Measurements from ENCODE around the gene CSNK2A2.

The CSNK2A2 gene

GRCh38 chr16:58123896-58124600 is 73.9 kb downstream of the CSNK2A2 start:
- DNase-seq (ENCODE audit: low read depth), result peak; percentile 81
- H3K4me3 ChIP-seq (ENCODE audit: low read length), result no peak overlapping the region
- TF ChIP-seq CTCF (conservative IDR thresholded peaks at IDR 0.05; ENCODE audit: low read depth, low read length), result no peak

DNA sequence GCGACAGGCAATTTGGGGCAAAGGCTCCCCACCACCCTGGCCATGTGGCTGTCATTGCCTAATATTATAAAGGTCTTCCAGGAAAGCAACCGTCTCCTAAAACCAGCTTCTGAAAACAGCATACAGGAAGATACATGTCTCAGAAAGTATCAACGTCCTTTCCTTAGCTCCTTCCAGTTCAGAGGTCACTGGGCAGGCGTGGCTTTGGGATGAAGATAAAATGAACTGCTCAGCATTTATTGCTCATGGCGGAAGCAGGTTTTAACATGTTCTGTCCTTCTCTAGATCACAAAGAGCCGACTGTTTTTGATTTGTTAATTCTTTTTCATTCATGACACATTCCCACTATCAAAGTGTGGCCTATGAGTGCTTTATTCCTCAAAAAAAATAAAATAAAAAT is 76.8 kb downstream of the CSNK2A2 start:
- no peak overlapping the region for H3K4me3 ChIP-seq (ENCODE audit: low read length)
- TF ChIP-seq CTCF (conservative IDR thresholded peaks at IDR 0.05; ENCODE audit: low read depth, low read length), result no peak
- DNase-seq (ENCODE audit: low read depth), result no peak

DNA sequence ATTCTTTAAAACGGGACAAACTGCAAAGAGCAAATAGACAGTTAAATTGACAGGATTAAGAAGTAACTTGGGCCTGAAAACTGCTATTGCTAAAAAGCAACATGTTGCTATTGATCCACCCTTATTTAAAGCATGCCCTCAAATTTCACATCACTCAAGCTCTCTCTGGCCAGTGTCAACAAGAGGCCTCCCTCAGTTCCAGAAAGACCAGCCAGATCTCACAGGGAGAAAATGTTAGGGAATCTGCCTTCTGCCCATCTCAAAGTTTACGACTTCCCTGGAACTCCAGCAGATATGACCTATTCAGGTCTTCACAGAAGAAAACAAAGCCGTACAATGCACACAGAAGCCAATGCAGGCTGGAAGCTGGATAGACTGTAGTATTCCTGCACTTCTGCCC is 77.7 kb downstream of the CSNK2A2 start:
- H3K4me3 ChIP-seq (ENCODE audit: low read length), result no peak overlapping the region
- DNase-seq (ENCODE audit: low read depth), result no peak
- no peak for TF ChIP-seq CTCF (conservative IDR thresholded peaks at IDR 0.05; ENCODE audit: low read depth, low read length)

DNA sequence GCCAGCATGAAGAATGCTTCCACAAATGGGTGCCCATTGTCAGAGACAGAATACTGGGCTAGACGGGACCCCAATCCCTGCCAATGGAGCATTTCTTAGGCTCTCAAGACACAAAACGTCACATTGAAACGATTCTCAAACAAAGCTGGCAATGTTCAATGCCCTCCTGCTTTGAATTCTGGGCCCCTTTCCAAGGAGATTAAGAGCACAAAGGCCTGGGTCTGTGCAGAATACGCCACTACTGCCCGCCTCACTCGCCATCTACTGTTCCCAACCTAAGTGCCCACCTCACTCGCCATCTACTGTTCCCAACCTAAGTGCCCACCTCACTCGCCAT is 78.4 kb downstream of the CSNK2A2 start:
- no peak overlapping the region for H3K4me3 ChIP-seq (ENCODE audit: low read length)

DNA sequence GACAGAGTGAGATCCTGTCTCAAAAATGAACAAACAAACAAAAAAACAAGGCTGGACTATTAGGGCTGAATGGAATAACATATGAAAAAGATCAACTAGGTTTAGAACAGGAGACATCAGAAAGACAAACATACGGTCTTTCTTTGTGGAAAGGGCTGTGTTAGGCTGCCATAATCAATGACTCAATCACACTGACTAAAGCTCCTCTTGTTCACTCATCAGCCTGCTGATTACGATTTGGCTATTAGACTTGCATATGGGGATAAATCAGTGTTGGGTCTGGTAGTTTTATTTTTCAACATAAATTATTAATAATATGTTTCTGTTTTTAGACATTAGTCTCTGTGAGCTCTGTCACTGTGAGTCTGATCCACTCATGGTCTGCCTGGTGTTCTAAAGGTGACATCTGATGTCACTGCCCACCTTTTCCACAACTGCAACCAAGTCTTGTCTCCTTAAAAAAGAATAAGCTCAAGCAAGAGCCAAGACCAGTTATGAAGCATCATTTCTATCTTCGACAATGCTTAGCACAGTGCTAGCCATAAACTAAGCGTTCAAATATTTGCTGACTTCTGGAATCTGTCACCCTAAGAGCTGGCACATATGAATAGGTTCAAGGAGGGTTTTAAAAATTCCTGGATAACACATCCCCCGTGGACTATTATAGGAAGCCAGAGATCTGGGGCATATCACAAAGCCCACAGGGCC is 79.0 kb downstream of the CSNK2A2 start:
- no peak for TF ChIP-seq CTCF (conservative IDR thresholded peaks at IDR 0.05; ENCODE audit: low read depth, low read length)
- no peak overlapping the region for H3K4me3 ChIP-seq (ENCODE audit: low read length)
- no peak for DNase-seq (ENCODE audit: low read depth)

More for the DNA sequence above, 78.4 kb downstream of the CSNK2A2 start:
- TF ChIP-seq CTCF (conservative IDR thresholded peaks at IDR 0.05; ENCODE audit: low read depth, low read length), result no peak
- peak; percentile 80 for DNase-seq (ENCODE audit: low read depth)

- H3K4me3 ChIP-seq (ENCODE audit: low read length), result no peak overlapping the region
- no peak for TF ChIP-seq CTCF (conservative IDR thresholded peaks at IDR 0.05; ENCODE audit: low read depth, low read length)
- no peak for DNase-seq (ENCODE audit: low read depth)
These were observed 81.4 kb downstream of the CSNK2A2 start for GRCh38 chr16:58116529-58116928.

GRCh38 chr16:58116081-58116480 is 81.8 kb downstream of the CSNK2A2 start:
- DNase-seq (ENCODE audit: low read depth), result no peak
- H3K4me3 ChIP-seq (ENCODE audit: low read length), result no peak overlapping the region
- TF ChIP-seq CTCF (conservative IDR thresholded peaks at IDR 0.05; ENCODE audit: low read depth, low read length), result no peak
